Naive thymus-derived CD8-positive, alpha-beta T cell (primary cell): ENCODE data around the gene HES5. TPM values are rescaled to one million over a fixed set of nuclear protein-coding genes. Genes with fewer than 3 reads are reported as not detected.

Experiments used
- ATAC-seq, 2 donors: fragments of 150-1000 bp; cut with Tn5 transposase in 1 of 2; sonication (Bioruptor Pico), chemical (Tn5 transposase) in 1 of 2; 1 replicate in 1 of 2; 2 replicates in 1 of 2; pipeline ENCODE4 v1.10.0; 2021; ENCODE audit warnings: mild to moderate bottlenecking in 2 of 2, moderate library complexity in 2 of 2
- POLR2A ChIA-PET: fragments of 350-600 bp; sonication (Branson Sonifier 250); formaldehyde crosslinking; loops from one replicate; lab custom pipeline; 2021; ENCODE audit warnings: antibody characterized with exemption; lab: Charles Lee
- DNase-seq, 10 donors: peaks; one replicate each; pipeline versions ENCODE4 v3.0.0 to v3.0.0-alpha.2; 2020 to 2022
- H3K27ac Mint-ChIP-seq, 10 donors: one replicate each; pipeline ENCODE4 v1.8.0; 2020 to 2022; ENCODE audit warnings: mild to moderate bottlenecking in 10 of 10, mixed read lengths in 10 of 10, moderate library complexity in 4 of 10, inconsistent platforms in 1 of 10
- H3K27me3 Mint-ChIP-seq, 5 donors: one replicate each; pipeline ENCODE4 v1.8.0; 2021 to 2022; ENCODE audit warnings: mixed read lengths in 5 of 5
- H3K36me3 Mint-ChIP-seq, 3 donors: one replicate each; pipeline ENCODE4 v1.8.0; 2020 to 2022; ENCODE audit warnings: mixed read lengths in 3 of 3, mild to moderate bottlenecking in 2 of 3, inconsistent platforms in 1 of 3
- H3K4me1 Mint-ChIP-seq, 4 donors: one replicate each; pipeline ENCODE4 v1.8.0; 2021 to 2022; ENCODE audit warnings: mixed read lengths in 4 of 4
- H3K4me3 Mint-ChIP-seq, 10 donors: one replicate each; pipeline ENCODE4 v1.8.0; 2020 to 2022; ENCODE audit warnings: mild to moderate bottlenecking in 10 of 10, mixed read lengths in 10 of 10, moderate library complexity in 6 of 10, inconsistent platforms in 1 of 10
- H3K9me3 Mint-ChIP-seq, 9 donors: one replicate each; pipeline ENCODE4 v1.8.0; 2020 to 2022; ENCODE audit warnings: mixed read lengths in 9 of 9, mild to moderate bottlenecking in 3 of 9, inconsistent platforms in 1 of 9, moderate library complexity in 1 of 9
- polyA plus RNA-seq, 3 donors: library from polyadenylated mRNA; unstranded; fragments of 300-500 nt; fragmentation: Illumina TruSeq; gene quantifications; one replicate each; pipeline ENCODE4 v1.2.3, GENCODE V29; 2021
- total RNA-seq, 8 experiments: library from RNA in 2 of 8; stranded (reverse) in 2 of 8; gene quantifications; one replicate each; pipeline ENCODE4 v1.2.3 and lab custom pipeline; 2021 to 2026

The HES5 gene
- total and polyA plus RNA-seq, 5 experiments from 2014 or later = 0.30 TPM; not detected in 4

- ATAC-seq (no peak), DNase-seq (no peak)
- H3K27ac Mint-ChIP-seq = no peak overlapping the region
- no peaks in the 10 kb centered on the region for H3K9me3 Mint-ChIP-seq
- H3K4me3 Mint-ChIP-seq = no peak overlapping the region
- peaks cover 0 to 58% (median 12%) of the 10 kb centered on the region in 3 donors for H3K36me3 Mint-ChIP-seq
- H3K4me1 Mint-ChIP-seq = peaks cover 8 to 18% (median 12%) of the 10 kb centered on the region in 4 donors
- POLR2A ChIA-PET = interaction anchor here (1.4 to 3.4 kb wide), 3 partner anchors 12 to 30 kb away, joined by 3 to 17 read pairs (median 7); no protein-coding TSS in a partner anchor
- no peaks in the 10 kb centered on the region for H3K27me3 Mint-ChIP-seq
Measured at GRCh38 chr1:2517966-2518365, 12.1 kb downstream of the HES5 start.

DNA sequence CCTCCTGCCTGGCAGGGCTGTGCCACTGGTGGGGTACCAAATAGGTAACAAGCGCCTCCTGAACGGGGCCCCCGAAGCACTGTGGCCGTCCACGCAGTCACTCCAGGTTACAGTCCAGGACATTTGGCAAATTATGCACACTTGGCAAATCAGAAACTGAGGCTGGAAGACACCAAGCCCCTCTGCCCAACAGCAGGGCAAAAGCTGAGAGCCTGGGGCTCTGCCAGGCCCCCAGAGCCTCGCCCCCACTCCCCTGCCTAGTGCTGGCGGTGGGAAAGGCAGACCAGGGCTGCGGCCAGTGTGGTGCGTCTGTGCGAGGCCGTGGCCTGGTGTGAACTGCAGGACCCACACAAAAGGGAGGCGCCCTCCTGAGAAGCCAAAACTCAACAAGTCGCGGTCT is 13.1 kb downstream of the HES5 start:
- DNase-seq (no peak), ATAC-seq (no peak)
- Mint-ChIP-seq H3K4me1 (peaks cover 0 to 8% (median 4%) of the 10 kb centered on the region in 4 donors), H3K27ac (peak overlapping the region in 1 of 10 donors; percentile 29), H3K9me3 (no peaks in the 10 kb centered on the region), H3K4me3 (no peak overlapping the region), H3K27me3 (no peaks in the 10 kb centered on the region), H3K36me3 (peaks cover 0 to 57% (median 12%) of the 10 kb centered on the region in 3 donors)
- POLR2A ChIA-PET = interaction anchor here (0.7 to 0.8 kb wide), 2 partner anchors 9 to 92 kb away, joined by 3 read pairs; no protein-coding TSS in a partner anchor

DNA sequence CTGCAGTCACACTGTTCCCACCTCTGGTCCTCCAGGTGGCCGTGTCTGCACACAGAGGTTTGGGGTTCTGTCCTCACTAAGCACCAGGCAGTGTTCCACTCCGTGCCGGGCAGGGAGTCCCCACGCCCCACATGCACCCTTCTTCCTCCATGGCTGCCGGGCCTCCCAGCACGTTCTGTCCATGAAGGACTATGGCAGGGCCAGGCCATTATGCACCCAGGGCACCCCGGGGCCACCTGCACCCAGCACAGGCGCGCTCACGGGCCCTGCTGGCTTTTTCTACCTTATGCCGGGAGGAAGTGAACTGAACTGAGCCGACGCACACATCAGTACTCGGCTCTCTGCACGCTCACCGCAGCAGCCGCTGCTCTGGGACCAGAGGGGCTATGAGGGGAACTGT is 13.9 kb downstream of the HES5 start:
- Mint-ChIP-seq H3K27ac (peak overlapping the region in 2 of 10 donors; percentile 13 to 63), H3K9me3 (no peaks in the 10 kb centered on the region), H3K36me3 (peaks cover 0 to 57% (median 11%) of the 10 kb centered on the region in 3 donors), H3K27me3 (no peaks in the 10 kb centered on the region), H3K4me1 (peaks cover 0 to 4% (median 2%) of the 10 kb centered on the region in 4 donors), H3K4me3 (no peak overlapping the region)
- no peak for ATAC-seq
- POLR2A ChIA-PET = interaction anchor here (0.8 to 1.1 kb wide), 2 partner anchors 9 to 10 kb away, joined by 3 read pairs; no protein-coding TSS in a partner anchor
- DNase-seq = no peak

- Mint-ChIP-seq H3K4me3 (no peak overlapping the region), H3K4me1 (peaks cover 0 to 2% (median 0%) of the 10 kb centered on the region in 4 donors), H3K27me3 (no peaks in the 10 kb centered on the region), H3K27ac (peak overlapping the region in 2 of 10 donors; percentile 13 to 63), H3K36me3 (peaks cover 0 to 53% (median 7%) of the 10 kb centered on the region in 3 donors), H3K9me3 (no peaks in the 10 kb centered on the region)
- no peak for DNase-seq
- no peak for ATAC-seq
- POLR2A ChIA-PET = interaction anchor here (0.8 to 1.1 kb wide), 3 partner anchors 8 to 9 kb away, joined by 3 read pairs; no protein-coding TSS in a partner anchor
Measured at GRCh38 chr1:2515763-2516080, 14.3 kb downstream of the HES5 start.

DNA sequence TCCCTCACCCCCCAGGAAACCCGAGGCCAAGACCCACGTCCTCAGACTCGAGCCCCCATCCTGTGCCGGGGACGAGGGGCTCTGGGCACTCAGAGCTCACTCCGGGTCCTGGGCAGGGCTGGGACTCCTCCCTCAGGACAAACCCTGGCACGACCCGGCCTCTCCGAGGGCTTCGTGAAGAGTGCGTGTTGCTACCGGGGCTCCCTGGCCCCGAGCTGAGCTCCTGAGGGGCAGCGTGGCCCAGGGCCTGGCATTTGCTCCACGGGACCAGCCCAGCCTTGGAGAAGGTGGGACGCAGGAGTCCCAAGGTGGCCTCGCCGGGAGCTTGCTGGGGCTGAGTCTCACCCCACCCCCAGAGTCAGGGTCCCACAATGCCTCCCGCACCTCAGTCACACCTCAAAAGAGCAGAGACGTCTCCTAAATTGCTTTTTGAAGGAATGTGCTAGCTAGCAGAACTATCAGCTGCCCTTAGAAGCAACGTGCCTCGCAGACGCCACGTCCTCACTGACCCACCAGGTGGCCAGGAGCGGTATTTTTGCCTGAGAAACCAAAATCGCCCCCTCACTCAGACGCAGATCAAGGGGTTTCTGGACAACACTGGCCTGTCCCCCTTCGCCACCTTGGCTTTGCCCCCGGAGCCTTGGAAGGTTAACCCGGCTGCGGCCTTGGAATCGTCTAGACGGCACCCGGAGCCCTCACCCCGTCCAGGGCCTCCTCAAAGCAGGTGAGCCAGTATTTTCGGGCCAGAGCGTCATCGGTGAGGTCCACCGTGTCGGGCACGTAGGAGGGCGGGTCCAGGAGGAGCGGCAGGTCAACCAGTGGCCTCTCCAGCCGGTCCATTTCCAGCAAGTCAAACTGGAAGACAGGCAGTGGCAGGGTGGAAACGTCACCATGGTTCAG is 14.9 kb downstream of the HES5 start:
- Mint-ChIP-seq H3K4me1 (peaks cover 0 to 2% (median 0%) of the 10 kb centered on the region in 4 donors), H3K4me3 (no peak overlapping the region), H3K36me3 (peaks cover 0 to 56% (median 6%) of the 10 kb centered on the region in 3 donors), H3K27ac (peak overlapping the region in 1 of 10 donors; percentile 63), H3K9me3 (no peaks in the 10 kb centered on the region), H3K27me3 (no peaks in the 10 kb centered on the region)
- no peak for ATAC-seq
- no peak for DNase-seq
- POLR2A ChIA-PET = interaction anchor here (0.8 to 1.2 kb wide), 6 partner anchors 8 to 27 kb away, joined by 3 to 4 read pairs (median 3); no protein-coding TSS in a partner anchor

GRCh38 chr1:2513939-2514652 is 16.0 kb downstream of the HES5 start:
- POLR2A ChIA-PET = interaction anchor here (1.1 to 1.4 kb wide), 4 partner anchors 8 to 28 kb away, joined by 3 to 5 read pairs (median 4); no protein-coding TSS in a partner anchor
- peak overlapping the region in 2 of 10 donors; percentile 43 to 73 for H3K27ac Mint-ChIP-seq
- no peak for DNase-seq

GRCh38 chr1:2512862-2513421 is 17.1 kb downstream of the HES5 start:
- peaks cover 0 to 55% (median 0%) of the 10 kb centered on the region in 3 donors for H3K36me3 Mint-ChIP-seq

More at GRCh38 chr1:2513939-2514652, 16.0 kb downstream of the HES5 start:
- Mint-ChIP-seq H3K27me3 (no peaks in the 10 kb centered on the region), H3K36me3 (peaks cover 0 to 59% (median 5%) of the 10 kb centered on the region in 3 donors), H3K4me1 (peaks cover 0 to 2% (median 0%) of the 10 kb centered on the region in 4 donors), H3K4me3 (no peak overlapping the region), H3K9me3 (no peaks in the 10 kb centered on the region)
- no peak for ATAC-seq

GRCh38 chr1:2510366-2511155 is 19.5 kb downstream of the HES5 start:
- DNase-seq = no peak
- ATAC-seq = no peak
- H3K27ac Mint-ChIP-seq = no peak overlapping the region
- POLR2A ChIA-PET = interaction anchor here (1.6 kb wide), 1 partner anchor 13 kb away, joined by 6 read pairs; no protein-coding TSS in a partner anchor
- H3K4me1 Mint-ChIP-seq = peaks cover 0 to 2% (median under 1%) of the 10 kb centered on the region in 4 donors
- peaks cover 0 to 41% (median 0%) of the 10 kb centered on the region in 3 donors for H3K36me3 Mint-ChIP-seq
- no peaks in the 10 kb centered on the region for H3K27me3 Mint-ChIP-seq
- no peaks in the 10 kb centered on the region for H3K9me3 Mint-ChIP-seq
- no peak overlapping the region for H3K4me3 Mint-ChIP-seq

More at GRCh38 chr1:2512862-2513421, 17.1 kb downstream of the HES5 start:
- Mint-ChIP-seq H3K9me3 (no peaks in the 10 kb centered on the region), H3K4me1 (peaks cover 0 to 2% (median 0%) of the 10 kb centered on the region in 4 donors), H3K27ac (peak overlapping the region in 2 of 10 donors; percentile 18 to 52), H3K4me3 (no peak overlapping the region), H3K27me3 (no peaks in the 10 kb centered on the region)
- POLR2A ChIA-PET = interaction anchor here (1.4 kb wide), 1 partner anchor 11 kb away, joined by 5 read pairs; no protein-coding TSS in a partner anchor
- no peak for ATAC-seq
- DNase-seq = no peak

DNA sequence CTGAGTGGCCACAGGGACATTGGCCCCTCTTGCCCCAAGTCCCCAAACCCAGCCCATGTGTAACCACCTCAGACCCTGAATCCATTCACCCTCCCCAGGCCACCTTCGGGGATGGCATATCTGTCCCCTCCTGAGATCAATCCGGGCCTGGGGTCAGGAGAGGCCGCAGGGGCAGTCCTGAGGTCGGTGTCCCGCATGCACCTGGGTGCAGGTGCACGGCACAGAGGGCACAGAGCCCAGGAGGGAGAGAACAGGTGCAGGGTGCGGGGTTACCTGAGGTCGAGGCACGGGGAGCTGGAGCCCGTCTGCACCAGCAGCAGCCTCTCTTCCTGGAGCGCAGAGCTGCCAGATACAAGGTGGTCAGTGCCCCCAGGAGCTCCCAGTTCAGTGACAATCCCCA is 20.5 kb downstream of the HES5 start:
- peaks cover 0 to 2% (median under 1%) of the 10 kb centered on the region in 4 donors for H3K4me1 Mint-ChIP-seq
- H3K27ac Mint-ChIP-seq = no peak overlapping the region
- no peaks in the 10 kb centered on the region for H3K9me3 Mint-ChIP-seq
- H3K36me3 Mint-ChIP-seq = peaks cover 0 to 35% (median 0%) of the 10 kb centered on the region in 3 donors
- POLR2A ChIA-PET = interaction anchor here (0.9 to 1.6 kb wide), 4 partner anchors 9 to 16 kb away, joined by 3 to 6 read pairs (median 4); partner anchors contain the start of gene PANK4
- no peak overlapping the region for H3K4me3 Mint-ChIP-seq
- no peaks in the 10 kb centered on the region for H3K27me3 Mint-ChIP-seq
- ATAC-seq (no peak), DNase-seq (no peak)

GRCh38 chr1:2508751-2509150 is 21.3 kb downstream of the HES5 start:
- no peak overlapping the region for H3K4me3 Mint-ChIP-seq
- no peaks in the 10 kb centered on the region for H3K9me3 Mint-ChIP-seq
- ATAC-seq (no peak), DNase-seq (no peak)
- peaks cover 0 to 2% (median under 1%) of the 10 kb centered on the region in 4 donors for H3K4me1 Mint-ChIP-seq
- peaks cover 0 to 34% (median 0%) of the 10 kb centered on the region in 3 donors for H3K36me3 Mint-ChIP-seq
- no peaks in the 10 kb centered on the region for H3K27me3 Mint-ChIP-seq
- POLR2A ChIA-PET = interaction anchor here (0.9 to 4.6 kb wide), 5 partner anchors 8 to 39 kb away, joined by 3 to 32 read pairs (median 4); partner anchors contain the start of gene PANK4
- no peak overlapping the region for H3K27ac Mint-ChIP-seq

GRCh38 chr1:2508180-2508579 is 21.9 kb downstream of the HES5 start:
- POLR2A ChIA-PET = interaction anchor here (1.1 to 4.6 kb wide), 3 partner anchors 12 to 39 kb away, joined by 4 to 32 read pairs (median 17); no protein-coding TSS in a partner anchor
- H3K27me3 Mint-ChIP-seq = no peaks in the 10 kb centered on the region
- H3K9me3 Mint-ChIP-seq = no peaks in the 10 kb centered on the region
- ATAC-seq = no peak
- H3K27ac Mint-ChIP-seq = no peak overlapping the region
- no peak for DNase-seq
- H3K36me3 Mint-ChIP-seq = peaks cover 0 to 32% (median 0%) of the 10 kb centered on the region in 3 donors
- H3K4me3 Mint-ChIP-seq = no peak overlapping the region
- H3K4me1 Mint-ChIP-seq = peaks cover 0 to 4% (median 0%) of the 10 kb centered on the region in 4 donors
